DND-41 (cell line): Measurements from ENCODE around the gene PAK2.

Experiments
- CTCF ChIP-seq: IDR thresholded peaks from 2 replicates; pipeline ENCODE4 v1.5.1; 2012; ENCODE audit warnings: borderline replicate concordance, low read length, moderate library complexity, mild to moderate bottlenecking; ENCODE audit not compliant: poor library complexity, severe bottlenecking; ENCODE audit errors: extremely low read depth
- EZH2 ChIP-seq: IDR thresholded peaks from 3 replicates; pipeline ENCODE4 v1.6.1; 2012; ENCODE audit warnings: borderline replicate concordance, low read depth, mild to moderate bottlenecking, moderate library complexity, low read length, inconsistent platforms; ENCODE audit not compliant: severe bottlenecking

- TF ChIP-seq CTCF (no peak), EZH2 (no peak)
Observed at GRCh38 chr3:196757876-196758739, 18.5 kb downstream of the PAK2 start.
